HepG2 (cell line): ENCODE data around the gene CPHXL. TPM values are rescaled to one million over a fixed set of nuclear protein-coding genes. Genes with fewer than 3 reads are reported as not detected.

ENCODE experiments used
- ATAC-seq: fragments of 200-7000 bp; cut with Tn5 transposase; 3 replicates; pipeline ENCODE4 v1.9.1; 2020; ENCODE audit warnings: mild to moderate bottlenecking, moderate library complexity
- BruUV-seq: library from RNA; stranded (reverse); fragments of 400-500 nt; replicated peaks from 2 replicates; lab custom pipeline; 2021; lab: Mats Ljungman, UMichigan
- CTCF ChIA-PET: fragments of 300-600 bp; formaldehyde crosslinking; extraction: SDS; loops from one replicate; lab custom pipeline; 2021; ENCODE audit warnings: low total read pairs, inconsistent platforms, low intra/inter-chr PET ratio; lab: Yijun Ruan, JAX
- POLR2A ChIA-PET: fragments of 350-600 bp; sonication (Branson Sonifier 250); formaldehyde crosslinking; loops from one replicate; lab custom pipeline; 2020; ENCODE audit warnings: antibody characterized with exemption, inconsistent platforms; lab: Yijun Ruan, JAX
- DNase-seq: peaks from one replicate; pipeline ENCODE4 v3.0.0-alpha.2; 2015; ENCODE audit warnings: low spot score
- FAIRE-seq: peaks from 3 replicates; lab custom pipeline; 2011; peaks lifted over from hg19 to GRCh38; lab: Jason Lieb, UNC
- H2AFZ ChIP-seq: one replicate; pipeline ENCODE4 v1.6.1; 2011; ENCODE audit warnings: low read length, inconsistent platforms
- H3K27ac ChIP-seq: fragments of 300-600 bp; 3 replicates; pipeline ENCODE4 v1.8.0; 2011; ENCODE audit warnings: mixed run types, mild to moderate bottlenecking, mixed read lengths, low read length, inconsistent platforms; ENCODE audit not compliant: insufficient read depth; ENCODE audit errors: extremely low read length
- H3K27me3 ChIP-seq, 2 experiments: fragments of 200-600 bp in 1 of 2; 2 replicates in 1 of 2; 3 replicates in 1 of 2; pipeline versions ENCODE4 v1.6.0 to v1.8.0; 2011; ENCODE audit warnings: low read length in 2 of 2, mild to moderate bottlenecking in 2 of 2, moderate library complexity in 2 of 2, inconsistent platforms in 1 of 2; ENCODE audit not compliant: insufficient read depth in 2 of 2, control insufficient read depth in 1 of 2
- H3K36me3 ChIP-seq, 2 experiments: fragments of 200-600 bp in 1 of 2; replicated peaks in 1 of 2; 2 replicates in 1 of 2; 3 replicates in 1 of 2; pipeline versions ENCODE4 v1.5.1 to v1.8.0; 2011; ENCODE audit warnings: low read length in 2 of 2, inconsistent platforms in 1 of 2; ENCODE audit not compliant: insufficient read depth in 2 of 2, control insufficient read depth in 1 of 2
- H3K4me1 ChIP-seq: 2 replicates; pipeline ENCODE4 v1.5.1; 2012; ENCODE audit warnings: low read length, inconsistent platforms; ENCODE audit not compliant: insufficient read depth
- H3K4me2 ChIP-seq: 2 replicates; pipeline ENCODE4 v1.6.0; 2011; ENCODE audit warnings: low read depth, low read length, inconsistent platforms
- H3K4me3 ChIP-seq, 3 experiments: fragments of 200-600 bp in 1 of 3; sonication (generic), shearing (Covaris generic) in 1 of 3; replicated peaks in 1 of 3; 2 replicates each; pipeline ENCODE4 v1.5.1; 2011 to 2016; ENCODE audit warnings: low read length in 3 of 3, inconsistent platforms in 2 of 3, low read depth in 2 of 3, mild to moderate bottlenecking in 2 of 3, control low read depth in 1 of 3, mixed read lengths in 1 of 3; ENCODE audit not compliant: insufficient read depth in 1 of 3
- H3K79me2 ChIP-seq: one replicate; pipeline ENCODE4 v1.6.1; 2011; ENCODE audit warnings: low read length, inconsistent platforms; ENCODE audit not compliant: insufficient read depth
- H3K9ac ChIP-seq: 2 replicates; pipeline ENCODE4 v1.6.0; 2011; ENCODE audit warnings: mild to moderate bottlenecking, low read depth, low read length, inconsistent platforms; ENCODE audit not compliant: insufficient read depth
- H3K9me3 ChIP-seq: 2 replicates; pipeline ENCODE4 v1.5.1; 2012; ENCODE audit warnings: mild to moderate bottlenecking, low read length
- H4K20me1 ChIP-seq: 2 replicates; pipeline ENCODE4 v1.6.0; 2011; ENCODE audit warnings: inconsistent platforms, mild to moderate bottlenecking, low read length, moderate library complexity; ENCODE audit not compliant: insufficient read depth
- CHD4 ChIP-seq: fragments of 200-600 bp; sonication (generic); IDR thresholded peaks from 2 replicates; pipeline ENCODE4 v1.7.0; 2017; ENCODE audit warnings: mild to moderate bottlenecking, low read length, borderline replicate concordance
- CREB1 ChIP-seq, 2 experiments: fragments of 450-650 bp in 1 of 2; IDR thresholded peaks; 2 replicates each; pipeline ENCODE4 v1.6.1; 2016 to 2017; ENCODE audit warnings: control low read depth in 1 of 2, mild to moderate bottlenecking in 1 of 2, missing compliant biosample characterization in 1 of 2, missing genetic modification characterization in 1 of 2
- ELF4 ChIP-seq: sonication (generic); formaldehyde crosslinking; IDR thresholded peaks from 2 replicates; pipeline ENCODE4 v1.5.0; 2020; ENCODE audit warnings: missing genetic modification reagents, mild to moderate bottlenecking, moderate library complexity, borderline replicate concordance
- FLYWCH1 ChIP-seq: sonication (generic); formaldehyde crosslinking; IDR thresholded peaks from 2 replicates; pipeline ENCODE4 v1.8.1; 2023; ENCODE audit warnings: mild to moderate bottlenecking, missing genetic modification reagents
- GTF3A ChIP-seq: sonication (generic); formaldehyde crosslinking; conservative IDR thresholded peaks from 2 replicates; pipeline ENCODE4 v1.4.0; 2020; ENCODE audit warnings: mild to moderate bottlenecking, missing genetic modification reagents
- HNRNPUL1 ChIP-seq: fragments of 200-400 bp; formaldehyde crosslinking; IDR thresholded peaks from 2 replicates; pipeline ENCODE4 v1.6.1; 2017; ENCODE audit warnings: low read depth, mild to moderate bottlenecking, low read length, moderate library complexity
- MEF2D ChIP-seq: sonication (generic); formaldehyde crosslinking; IDR thresholded peaks from 2 replicates; pipeline ENCODE4 v1.5.1; 2020; ENCODE audit warnings: mild to moderate bottlenecking, missing genetic modification reagents
- NPAS2 ChIP-seq: sonication (generic); formaldehyde crosslinking; IDR thresholded peaks from 2 replicates; pipeline ENCODE4 v1.8.0; 2022; ENCODE audit warnings: mild to moderate bottlenecking, missing genetic modification reagents, borderline replicate concordance
- PLSCR1 ChIP-seq: sonication (generic); formaldehyde crosslinking; IDR thresholded peaks from 2 replicates; pipeline ENCODE4 v1.5.0; 2020; ENCODE audit warnings: missing genetic modification reagents, mild to moderate bottlenecking, borderline replicate concordance
- SRF ChIP-seq: IDR thresholded peaks from 2 replicates; pipeline ENCODE4 v1.6.1; 2011; ENCODE audit warnings: mild to moderate bottlenecking, low read depth, low read length, moderate library complexity
- THYN1 ChIP-seq: sonication (generic); formaldehyde crosslinking; IDR thresholded peaks from 2 replicates; pipeline ENCODE4 v1.8.1; 2023; ENCODE audit warnings: low read depth, mild to moderate bottlenecking, moderate library complexity, missing genetic modification reagents, borderline replicate concordance
- YEATS4 ChIP-seq: sonication (generic); formaldehyde crosslinking; IDR thresholded peaks from 2 replicates; pipeline ENCODE4 v1.4.0; 2020; ENCODE audit warnings: missing genetic modification reagents, borderline replicate concordance
- WGBS: methylation state at CpG from one replicate; pipeline ENCODE4 v1.1.6; 2017; ENCODE audit warnings: low lambda C conversion rate; 5-methylcytosine and 5-hydroxymethylcytosine counted together
- in situ Hi-C: cut with HindIII; loops from 2 replicates; pipeline ENCODE4 v1.10.0; 2017; ENCODE audit warnings: low pct_unique_long_range_greater_than_20kb; ENCODE audit not compliant: extremely low pct_ligation_motif_present
- intact Hi-C: fragments of 100-400 bp; cut with micrococcal nuclease; formaldehyde crosslinking; loops from one replicate; pipeline ENCODE4 v1.10.0; 2022; ENCODE audit not compliant: unreplicated experiment
- polyA plus RNA-seq, 8 experiments: library from polyadenylated mRNA; depleted of rRNA in 3 of 8; stranded (reverse) in 7 of 8; unstranded in 1 of 8; fragments of >200 nt; fragmentation: Illumina TruSeq in 4 of 8; extraction: Trizol in 4 of 8; gene quantifications; 2 replicates each; pipeline versions ENCODE4 v1.2.1 to v1.2.3, GENCODE V29; 2011 to 2016; ENCODE audit warnings: low read depth in 4 of 8, missing spikeins in 1 of 8, mixed read lengths in 1 of 8; ENCODE audit not compliant: insufficient read depth in 1 of 8
- total RNA-seq, 5 experiments: library from RNA; depleted of rRNA; stranded (reverse); fragments of >200 nt; fragmentation: Illumina TruSeq; extraction: Trizol; gene quantifications; 2 replicates each; pipeline ENCODE4 v1.2.3, GENCODE V29; 2016; ENCODE audit warnings: low read depth in 1 of 5
- TF ChIP-seq, protein P1 (sequence below): sonication (generic); formaldehyde crosslinking; IDR thresholded peaks from 2 replicates; pipeline ENCODE4 v1.8.0; 2022; ENCODE audit warnings: mild to moderate bottlenecking, missing genetic modification reagents

The CPHXL gene
- total and polyA plus RNA-seq, 2 of the 13 experiments (the other 11 are each of a cell fraction or from before 2014, with no cell fraction given): not detected

DNA sequence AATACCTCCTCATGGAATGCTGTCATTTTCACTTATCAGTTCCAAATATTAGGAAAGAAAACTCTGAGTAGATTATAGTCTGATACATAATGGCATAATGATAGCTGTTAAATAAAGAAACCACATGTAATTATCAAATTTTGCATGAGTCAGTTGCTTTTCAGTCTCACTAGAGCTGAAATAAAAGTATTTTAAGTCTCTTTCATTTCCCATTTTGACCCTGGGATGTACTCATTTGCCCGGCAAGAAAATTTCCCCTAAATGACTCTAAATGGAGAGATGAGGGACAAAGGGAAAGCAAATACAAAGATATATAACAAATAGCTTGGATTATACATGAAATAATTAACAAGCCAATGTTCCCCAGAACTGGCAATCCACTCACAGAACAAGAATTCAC is 47.9 kb upstream of the CPHXL start:
- FAIRE-seq (no peak), ATAC-seq (no peak), DNase-seq (no peak)
- POLR2A ChIA-PET: no interaction called here
- H3K9ac ChIP-seq: no peak overlapping the region
- H3K4me3 ChIP-seq: no peak overlapping the region
- H3K4me1 ChIP-seq: no peaks in the 10 kb centered on the region
- no peak overlapping the region for H2AFZ ChIP-seq
- intact Hi-C loops (no loop called here), in situ Hi-C loops (loop anchor here (25.0 kb wide), 1 partner anchor 587 kb away; no protein-coding TSS in a partner anchor)
- H3K27ac ChIP-seq: no peak overlapping the region
- no peaks in the 10 kb centered on the region for H3K36me3 ChIP-seq
- no peaks in the 10 kb centered on the region for H3K79me2 ChIP-seq
- no peaks in the 10 kb centered on the region for H4K20me1 ChIP-seq
- 2% methylated on average over 1 of the region's 1 CpG for WGBS
- CTCF ChIA-PET: no interaction called here
- no peak overlapping the region for H3K4me2 ChIP-seq
- BruUV-seq: no TSS peak
- H3K27me3 ChIP-seq: no peaks in the 10 kb centered on the region; a peak in 1 of 5 replicates
- no peak for TF ChIP-seq THYN1 (CRISPR knock-in tag)
- no peak for TF ChIP-seq HNRNPUL1
- no peak for TF ChIP-seq ELF4 (CRISPR knock-in tag)
- TF ChIP-seq YEATS4 (CRISPR knock-in tag): no peak
- no peak for TF ChIP-seq NPAS2 (CRISPR knock-in tag)
- TF ChIP-seq, protein P1, sequence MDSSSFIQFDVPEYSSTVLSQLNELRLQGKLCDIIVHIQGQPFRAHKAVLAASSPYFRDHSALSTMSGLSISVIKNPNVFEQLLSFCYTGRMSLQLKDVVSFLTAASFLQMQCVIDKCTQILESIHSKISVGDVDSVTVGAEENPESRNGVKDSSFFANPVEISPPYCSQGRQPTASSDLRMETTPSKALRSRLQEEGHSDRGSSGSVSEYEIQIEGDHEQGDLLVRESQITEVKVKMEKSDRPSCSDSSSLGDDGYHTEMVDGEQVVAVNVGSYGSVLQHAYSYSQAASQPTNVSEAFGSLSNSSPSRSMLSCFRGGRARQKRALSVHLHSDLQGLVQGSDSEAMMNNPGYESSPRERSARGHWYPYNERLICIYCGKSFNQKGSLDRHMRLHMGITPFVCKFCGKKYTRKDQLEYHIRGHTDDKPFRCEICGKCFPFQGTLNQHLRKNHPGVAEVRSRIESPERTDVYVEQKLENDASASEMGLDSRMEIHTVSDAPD (CRISPR knock-in tag): no peak
- no peak for TF ChIP-seq FLYWCH1 (CRISPR knock-in tag)
- TF ChIP-seq MEF2D (CRISPR knock-in tag): no peak
- TF ChIP-seq PLSCR1 (CRISPR knock-in tag): no peak
- TF ChIP-seq GTF3A (CRISPR knock-in tag): no peak
- no peak for TF ChIP-seq CREB1 (IDR thresholded peaks at IDR 0.05)
- TF ChIP-seq CREB1 (CRISPR knock-in tag; IDR thresholded peaks at IDR 0.05): no peak
- no peak for TF ChIP-seq CHD4
- no peak for TF ChIP-seq SRF
- peaks cover 5% of the 10 kb centered on the region for H3K9me3 ChIP-seq
